ENCODE results near the gene L1TD1.
"Not testable (repeated sequence)": the region's sequence is repeated elsewhere in the genome, so short reads cannot be mapped to it uniquely, and the experiment has no call there.

L1TD1 gene, protein sequence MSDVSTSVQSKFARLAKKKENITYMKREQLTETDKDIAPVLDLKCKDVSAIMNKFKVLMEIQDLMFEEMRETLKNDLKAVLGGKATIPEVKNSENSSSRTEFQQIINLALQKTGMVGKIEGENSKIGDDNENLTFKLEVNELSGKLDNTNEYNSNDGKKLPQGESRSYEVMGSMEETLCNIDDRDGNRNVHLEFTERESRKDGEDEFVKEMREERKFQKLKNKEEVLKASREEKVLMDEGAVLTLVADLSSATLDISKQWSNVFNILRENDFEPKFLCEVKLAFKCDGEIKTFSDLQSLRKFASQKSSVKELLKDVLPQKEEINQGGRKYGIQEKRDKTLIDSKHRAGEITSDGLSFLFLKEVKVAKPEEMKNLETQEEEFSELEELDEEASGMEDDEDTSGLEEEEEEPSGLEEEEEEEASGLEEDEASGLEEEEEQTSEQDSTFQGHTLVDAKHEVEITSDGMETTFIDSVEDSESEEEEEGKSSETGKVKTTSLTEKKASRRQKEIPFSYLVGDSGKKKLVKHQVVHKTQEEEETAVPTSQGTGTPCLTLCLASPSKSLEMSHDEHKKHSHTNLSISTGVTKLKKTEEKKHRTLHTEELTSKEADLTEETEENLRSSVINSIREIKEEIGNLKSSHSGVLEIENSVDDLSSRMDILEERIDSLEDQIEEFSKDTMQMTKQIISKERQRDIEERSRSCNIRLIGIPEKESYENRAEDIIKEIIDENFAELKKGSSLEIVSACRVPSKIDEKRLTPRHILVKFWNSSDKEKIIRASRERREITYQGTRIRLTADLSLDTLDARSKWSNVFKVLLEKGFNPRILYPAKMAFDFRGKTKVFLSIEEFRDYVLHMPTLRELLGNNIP

DNA sequence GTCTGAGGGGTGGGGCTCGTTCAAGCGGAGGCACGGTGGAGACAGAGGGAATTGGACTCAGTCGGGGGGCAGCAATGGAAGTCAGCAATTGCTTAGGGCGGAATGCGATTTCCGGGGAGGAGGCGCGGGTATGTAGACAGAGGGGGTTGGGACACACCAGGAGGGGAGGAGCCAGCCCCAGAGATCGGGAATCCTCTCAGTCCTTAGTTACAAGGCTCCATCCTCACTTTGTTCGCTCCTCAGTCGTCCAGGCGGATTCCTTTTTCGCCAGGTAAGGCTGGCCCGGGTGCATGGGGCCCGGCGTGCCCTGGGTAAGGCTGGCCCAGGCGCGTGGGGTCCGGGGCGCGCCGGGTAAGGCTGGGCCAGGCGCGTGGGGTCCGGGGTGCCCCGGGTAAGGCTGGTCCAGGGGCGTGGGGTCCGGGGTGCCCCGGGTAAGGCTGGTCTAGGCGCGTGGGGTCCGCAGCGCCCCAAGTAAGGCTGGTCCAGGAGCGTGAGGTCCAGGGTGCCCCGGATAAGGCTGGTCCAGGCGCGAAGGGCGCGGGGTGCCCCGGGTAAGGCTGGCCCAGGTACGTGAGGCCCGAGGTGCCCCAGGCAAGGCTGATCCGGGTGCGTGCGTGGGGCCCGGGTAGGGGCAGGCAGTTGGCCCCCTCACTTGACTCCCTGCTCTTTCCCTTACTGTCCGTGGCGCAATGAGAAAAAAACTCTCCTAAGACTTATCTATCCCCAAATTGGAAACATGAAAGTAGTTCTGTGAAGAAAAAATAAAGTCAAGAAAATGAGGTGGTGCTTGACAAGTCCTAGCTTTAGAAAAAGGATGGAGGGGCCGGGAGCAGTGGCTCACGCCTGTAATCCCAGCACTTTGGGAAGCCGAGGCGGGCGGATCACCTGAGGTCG, at the start of gene L1TD1:
L1TD1 (plus strand) TSS at position 199 of the 894 bp plus-strand sequence. CDS start 11,780 bp downstream, outside the sequence.
- DNase-seq = no peak

DNA sequence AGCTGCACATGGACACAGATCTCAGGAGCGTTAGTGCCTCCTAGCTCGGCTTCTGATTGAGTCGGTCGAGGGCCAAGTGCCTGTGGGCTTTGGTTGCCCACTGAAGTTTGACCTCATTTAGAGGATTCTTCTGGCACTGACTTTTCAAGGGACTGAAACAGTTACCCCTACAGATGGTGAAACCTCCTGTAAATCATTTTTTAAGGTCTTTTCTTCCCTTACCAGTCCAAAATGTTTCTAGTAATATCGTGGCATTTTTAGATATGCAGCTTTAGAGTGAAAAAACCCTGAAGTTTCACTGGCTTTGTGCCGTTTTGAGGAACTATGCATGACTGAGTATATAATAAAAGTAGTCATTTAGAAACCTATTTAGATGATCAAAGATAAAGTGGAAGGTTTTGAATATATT, 34.7 kb upstream of the L1TD1 start:
- no peak for DNase-seq

DNA sequence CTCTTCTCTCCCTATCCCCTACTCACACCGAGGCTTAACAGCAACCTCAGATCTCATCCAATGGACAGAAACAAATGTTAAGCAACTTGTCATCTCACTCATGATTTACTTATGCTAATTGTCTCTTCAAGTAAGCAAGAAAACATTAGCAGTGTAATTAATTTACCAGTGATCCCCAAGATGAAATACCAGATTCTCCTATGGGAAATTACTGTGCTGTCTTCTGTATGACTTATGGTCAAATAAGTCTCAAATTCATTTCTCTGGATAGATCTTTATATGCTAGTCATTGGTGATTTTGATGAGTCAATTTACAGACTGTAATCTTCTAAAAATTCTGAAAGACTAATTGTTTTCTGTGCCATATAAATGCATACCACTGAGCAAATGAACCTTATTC, 32.9 kb upstream of the L1TD1 start:
- no peak for DNase-seq

DNA sequence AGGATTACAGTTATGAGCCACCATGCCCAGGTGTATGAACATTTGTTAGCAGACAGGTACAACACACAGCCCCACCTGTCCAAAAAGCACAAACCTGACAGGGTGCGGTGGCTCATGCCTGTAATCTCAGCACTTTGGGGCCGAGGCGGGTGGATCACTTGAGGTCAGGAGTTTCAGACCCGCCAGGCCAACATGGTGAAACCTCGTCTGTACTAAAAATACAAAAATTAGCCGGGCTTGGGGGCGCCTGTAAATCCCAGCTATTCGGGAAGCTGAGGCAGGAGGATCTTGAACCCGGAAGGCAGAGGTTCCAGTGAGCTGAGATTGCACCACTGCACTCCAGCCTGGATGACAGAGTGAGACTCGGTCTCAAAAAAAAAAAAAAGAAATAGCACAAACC, 24.3 kb upstream of the L1TD1 start:
- DNase-seq = not testable (repeated sequence)

DNA sequence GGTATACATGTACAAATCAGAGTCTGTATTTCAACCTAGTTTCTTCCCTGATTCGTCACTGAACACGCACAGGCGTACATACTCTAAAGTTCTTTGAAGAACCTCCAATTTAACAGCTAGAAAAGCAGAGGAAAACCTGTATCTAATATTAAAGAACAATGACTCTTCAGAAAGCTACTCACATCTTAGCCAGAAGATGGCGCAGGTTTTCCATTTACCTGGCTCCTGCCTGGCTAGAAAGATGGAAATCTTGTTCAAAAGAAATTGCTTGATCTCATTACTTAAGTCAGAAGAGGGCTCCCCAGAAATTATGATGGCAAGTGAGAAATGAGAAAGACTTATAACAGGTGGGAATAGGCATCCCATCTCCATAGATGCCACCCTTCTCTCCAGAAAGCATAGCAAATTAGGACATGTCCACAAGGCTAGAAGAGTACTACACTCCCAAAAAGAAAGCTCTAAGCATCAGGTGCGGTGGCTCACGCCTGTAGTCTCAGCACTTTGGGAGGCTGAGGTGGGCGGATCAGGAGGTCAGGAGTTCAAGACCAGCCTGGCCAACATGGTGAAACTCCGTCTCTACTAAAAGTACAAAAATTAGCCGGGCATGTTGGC, 19.0 kb upstream of the L1TD1 start:
- peak in 32 of 56 donors; percentile 0 to 72 (median 14) for DNase-seq

DNA sequence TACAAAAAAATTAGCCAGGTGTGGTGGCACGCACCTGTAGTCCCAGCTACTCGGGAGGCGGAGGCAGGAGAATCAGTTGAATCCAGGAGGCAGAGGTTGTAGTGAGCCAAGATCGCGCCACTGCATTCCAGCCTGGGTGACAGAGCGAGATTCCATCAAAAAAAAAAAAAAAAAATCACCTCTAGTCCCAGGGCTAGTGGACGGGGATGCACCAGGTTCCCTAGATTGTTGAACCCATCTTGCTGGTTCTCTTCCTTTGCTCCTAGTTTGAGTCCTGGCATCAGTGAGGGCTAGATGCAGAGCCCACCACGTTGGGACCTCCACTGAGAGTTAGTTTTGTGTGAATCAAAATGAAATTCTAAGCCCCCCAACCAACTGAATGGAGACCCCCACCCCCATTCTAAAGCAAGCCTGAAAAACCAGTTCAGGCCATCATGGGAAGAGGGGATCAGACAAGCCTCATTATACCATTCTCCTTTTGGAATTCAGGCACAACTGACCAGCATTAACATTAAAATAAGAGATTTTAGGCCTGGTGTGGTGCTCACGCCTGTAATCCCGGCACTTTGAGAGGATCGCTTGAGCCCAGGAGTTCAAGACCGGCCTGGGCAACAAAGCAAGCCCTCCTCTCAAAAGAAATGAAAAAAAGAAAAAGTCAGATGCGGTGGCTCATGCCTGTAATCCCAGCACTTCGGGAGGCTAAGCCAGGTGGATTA, 17.9 kb upstream of the L1TD1 start:
- DNase-seq = no peak

DNA sequence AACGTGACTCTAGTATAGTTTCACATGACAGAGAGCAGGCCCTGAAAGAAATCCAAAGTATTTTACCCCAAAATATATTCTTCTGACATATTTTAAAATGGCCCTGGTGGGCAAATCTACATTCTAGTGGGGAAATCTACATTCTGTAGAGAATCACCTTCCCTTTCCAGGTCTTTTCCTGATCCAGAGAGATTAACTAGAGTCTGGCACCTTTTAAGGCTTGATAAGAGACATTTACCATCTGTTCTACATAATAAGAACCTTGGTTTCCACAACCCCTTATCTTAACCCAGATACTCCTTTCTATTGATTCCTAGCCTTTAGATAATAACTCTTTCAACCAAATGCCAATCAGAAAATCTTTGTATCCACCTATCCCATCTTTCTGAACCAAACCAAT, 17.0 kb upstream of the L1TD1 start:
- DNase-seq = no peak

DNA sequence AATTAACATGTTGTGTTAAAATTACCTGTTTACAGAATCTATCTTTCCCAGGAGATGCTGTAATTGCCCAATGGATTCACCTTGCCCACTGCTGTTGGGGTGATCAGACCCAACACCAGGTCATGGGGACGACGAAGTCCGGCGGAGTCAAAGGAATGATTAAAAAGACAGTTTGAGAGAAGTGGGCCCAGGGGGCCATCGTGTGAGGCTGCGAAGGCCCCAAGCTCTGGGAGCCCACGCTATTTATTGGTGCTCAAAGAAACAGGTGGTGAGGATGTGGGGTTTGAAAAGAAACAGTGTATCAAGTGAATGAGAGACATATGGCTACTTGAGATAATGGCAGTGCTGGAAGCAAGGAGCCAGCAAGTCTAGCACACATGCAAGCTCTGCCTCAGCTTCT, 16.3 kb upstream of the L1TD1 start:
- no peak for DNase-seq

DNA sequence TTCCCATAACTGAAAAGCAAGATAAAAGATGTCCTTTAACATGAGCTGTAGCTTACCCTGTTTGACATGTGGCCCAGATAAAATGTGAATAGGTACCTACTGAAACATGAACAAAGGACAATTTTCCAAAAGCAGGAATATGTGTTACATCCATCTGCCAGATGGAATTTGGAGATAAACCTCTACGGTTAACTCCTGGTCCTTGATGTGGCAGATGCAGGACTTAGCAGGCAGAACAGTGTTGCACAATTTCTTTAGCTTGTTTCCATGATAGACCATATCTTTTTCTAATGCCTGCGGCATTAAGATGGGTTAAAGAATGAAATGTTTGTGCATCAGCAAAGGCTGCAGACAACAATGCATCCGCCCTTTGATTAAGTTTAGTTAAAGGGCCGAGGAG, 14.6 kb upstream of the L1TD1 start:
- DNase-seq = not testable (repeated sequence)

DNA sequence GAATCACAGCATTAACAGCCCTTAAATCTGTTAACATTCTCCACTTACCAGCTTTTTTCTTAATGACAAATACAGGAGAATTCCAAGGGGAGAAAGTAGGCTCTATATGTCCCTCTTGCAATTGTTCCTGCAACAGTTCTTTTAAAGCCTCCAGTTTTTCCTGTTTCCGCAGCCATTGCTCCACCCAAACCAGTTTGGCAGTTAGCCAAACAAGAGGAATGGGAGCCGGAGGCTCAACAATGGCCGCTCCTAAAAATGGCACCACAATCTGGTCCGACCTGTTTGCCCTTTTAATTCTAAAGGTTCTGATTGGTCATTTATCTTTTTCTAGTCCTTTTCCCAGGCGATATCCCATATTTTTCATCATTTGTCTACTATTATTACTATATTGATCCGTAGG, 14.0 kb upstream of the L1TD1 start:
- DNase-seq = no peak

DNA sequence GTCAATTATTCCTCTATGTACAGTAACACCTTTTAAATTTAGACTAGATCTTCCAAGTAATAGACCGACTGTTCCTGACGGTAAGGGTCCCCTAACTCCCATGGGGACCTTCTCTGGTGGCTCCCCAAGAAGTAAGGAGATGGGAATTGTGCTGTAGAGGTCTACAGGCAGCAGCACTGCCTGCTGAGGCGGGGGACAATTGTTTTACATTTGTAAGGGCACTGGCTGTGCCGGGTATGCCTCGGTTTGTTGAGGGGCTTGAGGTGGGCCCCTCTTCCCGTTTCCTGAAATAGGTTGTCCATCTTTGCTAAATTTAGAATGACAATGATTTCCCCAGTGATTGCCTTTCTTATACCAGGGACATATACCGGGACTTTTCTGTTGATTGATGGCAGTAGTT, 13.1 kb upstream of the L1TD1 start:
- DNase-seq = no peak

DNA sequence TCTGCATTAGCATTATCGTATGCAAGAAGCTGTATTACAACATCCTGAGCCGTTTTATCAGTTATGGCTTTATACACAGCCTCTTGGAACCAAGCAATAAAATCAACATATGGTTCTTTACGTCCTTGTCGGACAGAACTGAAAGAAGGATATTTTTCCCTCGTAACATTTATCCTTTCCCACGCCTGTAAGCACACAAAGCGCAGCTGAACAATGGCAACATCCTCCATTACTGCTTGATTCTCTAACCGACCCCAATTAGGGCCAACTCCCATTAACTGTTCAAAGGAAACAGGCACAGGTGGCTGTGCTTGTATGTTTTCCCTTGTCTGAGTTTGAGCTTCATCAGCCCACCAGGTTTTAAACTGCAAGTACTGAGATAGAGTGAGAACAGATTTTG, 12.5 kb upstream of the L1TD1 start:
- not testable (repeated sequence) for DNase-seq

DNA sequence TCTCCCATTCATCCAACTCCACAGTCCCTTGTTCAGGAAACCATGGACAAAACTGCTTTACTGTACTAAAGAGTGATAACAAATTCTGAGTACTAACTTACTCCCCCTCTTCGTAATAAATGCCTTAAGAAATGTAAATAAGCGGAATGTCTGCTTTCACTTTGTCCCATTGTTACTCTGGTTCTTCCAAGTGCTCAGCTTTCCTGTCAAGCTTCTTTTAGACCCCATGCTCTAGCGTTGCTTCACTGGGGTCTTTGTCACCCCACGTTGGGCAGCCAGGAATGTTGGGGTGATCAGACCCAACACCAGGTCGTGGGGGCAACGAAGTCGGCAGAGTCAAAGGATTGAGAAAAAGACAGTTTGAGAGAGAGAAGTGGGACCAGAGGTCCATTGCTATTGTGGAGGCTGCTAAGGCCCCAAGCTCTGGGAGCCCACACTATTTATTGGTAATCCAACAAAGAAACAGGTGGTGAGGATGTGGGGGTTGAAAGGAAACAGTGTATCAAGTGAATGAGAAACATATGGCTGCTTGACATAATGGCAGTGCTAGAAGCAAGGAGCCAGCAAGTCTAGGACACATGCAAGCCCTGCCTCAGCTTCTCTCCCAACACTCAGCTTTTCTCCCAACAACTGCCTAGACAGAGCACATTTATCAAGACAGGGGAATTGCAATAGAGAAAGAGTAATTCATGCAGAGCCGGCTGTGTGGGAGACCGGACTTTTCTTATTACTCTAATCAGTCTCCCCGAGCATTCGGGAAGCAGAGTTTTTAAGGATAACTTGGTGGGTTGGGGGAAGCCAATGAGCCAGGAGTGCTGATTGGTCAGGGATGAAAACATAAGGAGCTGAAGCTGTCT, 11.3 kb upstream of the L1TD1 start:
- DNase-seq = not testable (repeated sequence)

DNA sequence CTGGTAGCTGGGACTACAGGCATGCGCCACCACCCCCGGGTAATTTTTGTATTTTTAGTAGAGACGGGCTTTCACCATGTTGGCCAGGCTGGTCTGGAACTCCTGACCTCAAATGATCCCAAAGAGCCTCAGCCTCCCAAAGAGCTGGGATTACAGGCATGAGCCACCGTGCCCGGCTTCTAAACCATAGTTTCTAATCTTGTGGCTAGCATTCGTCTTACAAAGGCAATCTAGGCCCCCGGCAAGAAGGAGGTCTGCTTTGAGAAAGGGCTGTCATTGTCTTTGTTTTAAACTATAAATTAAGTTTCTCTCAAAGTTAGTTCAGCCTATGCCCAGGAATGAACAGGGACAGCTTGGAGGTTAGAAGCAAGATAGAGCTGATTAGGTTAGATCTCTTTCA, 10.3 kb upstream of the L1TD1 start:
- no peak for DNase-seq

DNA sequence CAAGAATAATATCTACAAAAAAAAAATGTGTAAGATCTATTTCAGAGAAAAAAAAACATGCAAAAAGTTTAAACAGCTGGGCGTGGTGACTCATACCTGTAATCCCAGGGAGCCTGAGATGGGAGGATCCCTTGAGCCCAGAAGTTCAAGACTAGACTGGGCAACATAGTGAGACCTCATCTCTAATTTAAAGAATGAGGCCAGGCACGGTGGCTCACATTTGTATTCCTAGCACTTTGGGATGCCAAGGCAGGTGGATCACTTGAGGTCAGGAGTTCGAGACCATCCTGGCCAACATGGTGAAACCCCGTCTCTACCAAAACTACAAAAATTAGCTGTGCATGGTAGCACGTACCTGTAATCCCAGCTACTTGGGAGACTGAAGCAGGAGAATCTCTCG, 9.4 kb upstream of the L1TD1 start:
- DNase-seq = not testable (repeated sequence)

DNA sequence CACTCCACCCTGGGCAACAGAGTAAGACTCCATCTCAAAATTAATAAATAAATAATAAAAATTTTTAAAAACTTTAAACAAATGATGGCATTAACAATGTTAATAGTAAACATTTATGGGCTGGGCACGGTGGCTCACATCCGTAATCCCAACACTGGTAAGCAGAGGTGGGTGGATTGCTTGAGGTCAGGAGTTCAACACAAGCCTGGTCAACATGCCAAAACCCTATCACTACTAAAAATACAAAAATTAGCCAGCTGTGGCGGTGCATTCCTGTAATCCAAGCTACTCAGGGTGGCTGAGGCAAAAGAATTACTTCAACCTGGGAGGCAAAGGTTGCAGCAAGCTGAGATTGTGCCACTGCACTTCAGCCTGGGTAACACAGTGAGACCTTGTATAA, 9.0 kb upstream of the L1TD1 start:
- no peak for DNase-seq

DNA sequence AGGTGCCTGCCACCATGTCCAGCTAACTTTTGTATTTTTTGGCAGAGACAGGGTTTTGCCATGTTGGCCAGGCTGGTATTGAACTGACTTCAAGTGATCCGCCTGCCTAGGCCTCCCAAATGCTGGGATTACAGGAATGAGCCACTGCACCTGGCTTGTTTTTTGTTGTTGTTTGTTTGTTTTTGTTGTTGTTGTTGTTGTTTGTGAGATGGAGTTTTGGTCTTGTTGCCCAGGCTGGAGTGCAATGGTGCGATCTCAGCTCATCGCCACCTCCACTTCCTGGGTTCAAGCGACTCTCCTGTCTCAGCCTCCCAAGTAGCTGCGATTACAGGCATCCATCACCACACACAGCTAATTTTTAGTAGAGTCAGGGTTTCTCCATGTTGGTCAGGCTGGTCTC, 7.1 kb upstream of the L1TD1 start:
- DNase-seq = no peak

DNA sequence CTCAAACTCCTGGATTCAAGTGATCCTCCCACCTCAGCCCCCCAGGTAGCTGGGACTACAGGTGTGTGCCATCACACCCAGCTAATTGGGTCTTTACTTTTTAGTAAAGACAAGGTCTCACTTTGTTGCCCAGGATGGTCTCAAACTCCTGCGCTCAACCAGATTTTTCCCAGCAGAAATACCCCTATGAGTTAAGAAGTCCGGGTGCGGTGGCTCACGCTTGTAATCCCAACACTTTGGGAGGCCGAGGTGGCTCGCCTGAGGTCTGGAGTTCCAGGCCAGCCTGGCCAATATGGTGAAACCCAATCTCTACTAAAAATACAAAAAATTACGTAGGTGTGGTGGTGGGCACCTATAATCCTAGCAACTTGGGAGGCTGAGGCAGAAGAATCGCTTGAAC, 6.5 kb upstream of the L1TD1 start:
- DNase-seq = no peak

DNA sequence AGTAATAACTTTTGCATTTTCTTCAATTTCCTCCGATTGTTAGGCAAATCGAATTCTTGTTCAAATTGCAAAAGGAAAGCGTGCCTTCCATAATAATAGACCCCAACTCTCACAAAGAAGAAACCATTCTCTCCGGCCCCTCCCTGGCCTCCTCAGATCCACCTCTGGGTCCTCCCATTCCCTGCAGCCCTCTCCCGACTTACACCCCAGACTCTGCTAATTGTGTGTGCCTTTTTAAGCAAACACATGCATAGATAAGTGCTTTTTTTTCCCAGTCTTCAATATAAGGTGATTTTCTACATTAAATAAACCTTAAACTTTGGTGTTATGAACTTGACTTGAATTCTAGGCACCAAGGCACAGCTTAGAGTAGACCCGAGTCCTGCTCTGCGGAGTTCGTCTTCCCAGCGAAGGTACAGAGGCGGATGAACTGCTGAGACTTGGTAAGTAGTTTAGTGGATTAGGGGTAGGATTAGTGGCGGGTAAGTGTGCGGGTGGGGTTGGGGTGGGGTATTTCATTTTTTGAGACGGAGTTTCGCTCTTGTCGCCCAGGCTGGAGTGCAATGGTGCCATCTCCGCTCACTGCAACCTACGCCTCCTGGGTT, 1.5 kb downstream of the L1TD1 start:
- no peak for DNase-seq
